Measurements from ENCODE around the gene MAK.
"Not testable (repeated sequence)": the region's sequence is repeated elsewhere in the genome, so short reads cannot be mapped to it uniquely, and the experiment has no call there.

MAK gene, protein sequence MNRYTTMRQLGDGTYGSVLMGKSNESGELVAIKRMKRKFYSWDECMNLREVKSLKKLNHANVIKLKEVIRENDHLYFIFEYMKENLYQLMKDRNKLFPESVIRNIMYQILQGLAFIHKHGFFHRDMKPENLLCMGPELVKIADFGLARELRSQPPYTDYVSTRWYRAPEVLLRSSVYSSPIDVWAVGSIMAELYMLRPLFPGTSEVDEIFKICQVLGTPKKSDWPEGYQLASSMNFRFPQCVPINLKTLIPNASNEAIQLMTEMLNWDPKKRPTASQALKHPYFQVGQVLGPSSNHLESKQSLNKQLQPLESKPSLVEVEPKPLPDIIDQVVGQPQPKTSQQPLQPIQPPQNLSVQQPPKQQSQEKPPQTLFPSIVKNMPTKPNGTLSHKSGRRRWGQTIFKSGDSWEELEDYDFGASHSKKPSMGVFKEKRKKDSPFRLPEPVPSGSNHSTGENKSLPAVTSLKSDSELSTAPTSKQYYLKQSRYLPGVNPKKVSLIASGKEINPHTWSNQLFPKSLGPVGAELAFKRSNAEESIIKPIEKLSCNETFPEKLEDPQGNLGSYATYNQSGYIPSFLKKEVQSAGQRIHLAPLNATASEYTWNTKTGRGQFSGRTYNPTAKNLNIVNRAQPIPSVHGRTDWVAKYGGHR

DNA sequence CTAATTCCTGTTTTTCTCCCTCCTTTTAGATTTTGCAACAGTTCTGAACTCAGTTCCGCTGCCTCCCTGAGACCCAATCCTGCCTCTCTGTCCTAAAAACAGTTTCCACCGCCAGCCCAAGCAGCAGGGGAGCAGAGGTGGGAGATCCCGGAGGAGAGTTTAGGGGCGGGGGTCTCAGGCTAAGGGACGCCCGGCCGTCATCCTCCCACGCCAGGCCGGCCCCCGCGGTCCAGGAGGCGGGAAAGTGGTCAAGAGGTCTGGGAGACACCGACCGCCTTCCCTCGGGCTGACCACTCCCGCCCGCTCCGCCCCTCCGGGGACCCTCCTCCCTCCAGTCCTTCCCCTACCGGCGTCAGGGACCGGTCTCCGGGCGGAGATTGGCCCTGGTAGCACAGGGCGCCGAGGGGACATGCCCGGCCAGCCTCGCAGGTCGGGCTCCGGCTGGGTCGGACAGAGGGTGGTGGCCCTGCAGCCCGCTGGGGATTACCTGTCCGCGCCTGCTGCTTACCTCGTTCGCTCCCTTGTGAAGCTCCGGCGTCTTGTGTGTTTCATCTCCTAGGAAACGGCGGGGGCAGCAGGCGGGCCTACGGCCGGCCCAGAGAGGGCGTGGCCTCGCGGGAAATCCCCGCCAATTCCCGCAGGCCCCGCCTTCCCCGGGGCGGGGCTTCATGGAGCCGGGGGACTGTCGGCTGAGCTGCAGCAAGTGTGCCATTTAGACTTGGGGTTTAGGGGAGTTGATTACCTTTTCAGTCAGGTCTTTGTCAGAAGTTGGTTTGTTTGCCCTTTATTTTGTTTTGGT lies at the start of gene MAK:
Gene MAK, minus strand, starts transcription at position 545 of the 799 bp plus-strand sequence. CDS start 7,891 bp downstream, outside the sequence.
- peak; percentile 68 to 80 (median 74) for DNase-seq (ENCODE audit: low read depth in 3 of 3)

DNA sequence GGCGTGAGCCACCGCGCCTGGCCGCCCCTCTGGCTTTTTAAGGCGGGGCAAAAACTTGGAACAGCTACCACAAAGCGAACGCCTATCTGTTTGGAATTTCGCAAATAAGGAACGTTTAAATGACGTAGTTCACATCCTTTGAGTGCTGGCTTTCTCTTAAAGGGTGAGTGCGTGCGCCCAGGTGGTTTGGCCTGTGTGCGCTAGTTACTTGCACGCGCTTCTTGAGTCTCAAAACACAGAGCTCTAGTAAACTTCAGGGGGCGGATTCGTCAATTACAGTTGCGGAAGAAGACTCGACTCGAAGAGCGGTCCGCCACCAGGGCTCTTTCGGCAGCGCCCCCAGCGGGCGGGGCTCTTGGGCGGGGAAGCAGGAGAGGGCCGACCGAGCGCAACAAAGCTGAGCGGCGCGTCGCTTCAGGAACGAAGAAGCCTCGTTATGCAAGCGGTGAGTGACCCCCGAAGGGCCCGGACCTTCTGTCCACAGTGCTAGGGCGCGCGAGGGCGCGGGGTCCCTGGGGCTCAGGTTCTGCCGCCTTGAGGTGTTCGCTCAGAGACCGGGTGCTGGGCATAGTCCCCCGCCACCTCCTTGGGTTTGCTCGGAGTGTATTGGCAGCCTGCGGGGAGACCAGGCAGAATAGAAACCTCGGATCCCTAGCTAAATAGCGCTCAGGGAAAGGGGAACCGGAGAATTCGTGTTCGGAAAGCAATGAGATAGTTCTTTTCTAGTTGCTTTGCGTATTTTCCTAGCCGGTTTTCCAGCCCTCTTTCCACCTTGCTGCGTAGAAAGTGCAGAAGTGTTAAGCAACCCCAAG lies 48.6 kb upstream of the MAK start, which contains the start of gene SYCP2L:
Gene SYCP2L, plus strand, starts transcription at position 362 of the 812 bp plus-strand sequence. Its CDS starts 75 bp downstream, at position 437.
- no peak for DNase-seq (ENCODE audit: low read depth in 3 of 3)

DNA sequence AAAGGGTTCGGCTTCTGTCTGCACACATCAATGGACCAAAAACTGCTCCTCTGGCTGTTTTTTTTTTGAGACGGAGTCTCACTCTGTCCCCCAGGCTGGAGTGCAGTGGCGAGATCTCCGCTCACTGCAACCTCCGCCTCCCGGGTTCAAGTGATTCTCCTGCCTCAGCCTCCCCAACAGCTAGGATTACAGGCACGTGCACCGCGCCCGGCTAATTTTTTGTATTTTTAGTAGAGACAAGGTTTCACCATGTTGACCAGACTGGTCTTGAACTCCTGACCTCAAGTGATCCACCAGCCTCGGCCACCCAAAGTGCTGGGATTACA lies 48.0 kb upstream of the MAK start:
- not testable (repeated sequence) for DNase-seq (ENCODE audit: low read depth in 3 of 3)

DNA sequence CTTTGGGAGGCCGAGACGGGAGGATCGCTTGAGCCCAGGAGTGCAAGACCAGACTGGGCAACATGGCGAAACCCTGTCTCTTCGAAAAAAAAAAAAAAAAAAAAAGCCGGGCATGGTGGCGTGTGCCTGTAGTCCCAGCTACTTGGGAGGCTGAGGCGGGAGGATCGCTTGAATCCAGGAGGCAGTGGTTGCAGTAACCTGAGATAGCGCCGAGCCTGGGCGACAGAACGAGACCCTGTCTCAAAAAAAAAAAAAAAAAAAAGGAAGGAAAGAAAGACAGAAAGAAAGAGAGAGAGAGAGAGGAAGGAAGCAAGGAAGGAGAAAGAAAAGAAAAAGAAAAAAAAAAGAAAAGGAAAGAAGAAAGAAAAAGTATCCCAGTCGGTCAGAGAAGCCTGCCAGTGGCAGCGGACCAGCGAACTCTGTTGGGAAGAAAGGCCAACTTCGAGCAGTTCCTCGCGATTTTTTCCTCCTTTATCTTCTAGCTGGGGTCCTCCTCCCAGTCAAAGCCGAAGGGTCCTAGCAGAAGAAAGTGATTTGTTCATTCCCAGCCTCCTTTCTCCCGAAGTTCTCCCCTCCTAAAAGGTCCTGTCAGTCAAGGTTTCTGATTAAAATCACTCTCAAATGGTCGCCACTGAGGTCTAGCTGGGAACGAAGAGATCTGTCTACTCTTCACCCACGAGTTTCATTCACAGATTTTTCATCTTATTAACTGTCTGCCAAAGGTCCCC lies 46.1 kb upstream of the MAK start:
- no peak for DNase-seq (ENCODE audit: low read depth in 3 of 3)

DNA sequence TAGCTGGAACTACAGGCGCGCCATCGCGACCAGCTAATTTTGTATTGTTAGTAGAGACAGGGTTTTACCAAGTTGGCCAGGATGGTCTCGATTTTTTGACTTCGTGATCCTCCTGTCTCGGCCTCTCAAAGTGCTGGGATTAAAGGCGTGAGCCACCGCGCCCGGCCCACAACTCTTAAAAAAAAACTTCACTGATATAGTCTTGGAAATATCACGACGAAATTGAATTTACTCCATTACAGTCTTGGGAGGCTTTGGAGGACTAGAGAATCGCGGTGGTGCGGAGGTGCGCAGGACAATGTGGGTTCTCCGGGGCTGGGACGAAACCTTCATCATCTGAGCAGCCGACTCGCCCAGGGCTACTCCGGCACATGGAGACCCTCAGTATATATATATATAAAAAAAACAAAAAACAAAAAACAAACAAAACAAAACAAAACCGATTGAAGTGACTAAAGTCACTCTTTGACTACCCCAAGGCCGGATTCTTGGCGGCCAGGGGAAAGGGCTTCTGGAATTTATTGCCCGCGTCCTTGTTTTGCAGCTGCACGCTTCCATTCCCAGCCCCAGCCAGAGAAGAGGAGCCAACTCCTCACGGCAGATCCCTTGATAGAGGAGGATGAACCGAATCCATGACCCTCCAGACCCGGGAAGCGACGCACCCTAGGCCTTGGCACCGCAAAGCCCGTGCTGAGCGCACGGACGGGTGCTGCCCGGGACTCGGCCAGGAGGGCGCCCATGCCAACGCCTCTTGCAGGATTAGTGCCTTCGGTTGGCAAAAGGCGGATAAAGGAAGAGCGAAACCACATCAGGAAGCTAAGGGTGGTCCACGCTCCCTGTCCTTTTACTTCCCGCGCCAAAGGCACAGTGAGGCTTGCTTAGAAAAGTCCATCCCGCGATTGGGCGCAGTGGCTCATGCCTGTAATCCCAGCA lies 45.2 kb upstream of the MAK start:
- DNase-seq (ENCODE audit: low read depth in 3 of 3) = no peak

DNA sequence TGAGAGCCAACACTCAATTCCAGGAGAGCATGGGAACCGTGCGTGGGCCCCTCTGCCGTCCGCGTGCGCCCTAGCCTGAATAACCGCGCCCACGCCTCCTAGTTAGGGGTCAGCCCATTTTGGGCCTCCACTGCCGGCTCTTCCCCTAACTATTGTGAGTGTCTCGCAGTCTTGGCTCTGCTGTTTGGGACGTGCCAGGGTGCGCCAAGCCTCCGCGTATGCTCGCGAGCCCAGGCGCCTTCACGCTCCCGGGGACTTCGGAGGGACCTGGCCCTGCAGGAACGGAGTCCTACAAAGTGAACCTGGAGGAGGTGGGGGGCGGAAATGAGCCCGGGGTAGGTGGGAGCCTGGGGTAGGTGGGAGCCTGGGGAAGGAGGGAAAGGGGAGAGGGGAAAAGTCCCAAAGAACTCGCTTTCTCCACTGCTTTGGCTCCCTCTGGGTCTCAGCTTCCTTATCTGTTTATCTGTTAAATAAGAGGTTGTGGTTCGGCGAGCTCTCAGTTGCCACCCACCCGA lies 44.4 kb upstream of the MAK start:
- DNase-seq (ENCODE audit: low read depth in 3 of 3) = no peak

DNA sequence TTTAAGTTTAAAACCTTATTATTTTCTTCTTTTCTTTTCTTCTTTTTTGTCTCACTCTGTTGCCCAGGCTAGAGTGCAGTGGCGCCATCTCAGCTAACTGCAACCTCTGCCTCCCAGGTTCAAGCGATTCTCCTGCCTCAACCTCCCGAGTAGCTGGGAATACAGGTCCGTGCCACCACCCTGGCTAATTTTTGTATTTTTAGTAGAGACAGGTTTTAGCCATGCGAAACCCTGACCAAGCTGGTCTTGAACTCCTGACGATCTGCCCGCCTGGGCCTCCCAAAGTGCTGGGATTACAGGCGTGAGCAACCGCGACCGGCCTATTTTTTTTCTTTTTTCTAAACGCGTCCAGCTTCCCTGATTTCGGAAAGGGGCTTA lies 43.9 kb upstream of the MAK start:
- not testable (repeated sequence) for DNase-seq (ENCODE audit: low read depth in 3 of 3)

DNA sequence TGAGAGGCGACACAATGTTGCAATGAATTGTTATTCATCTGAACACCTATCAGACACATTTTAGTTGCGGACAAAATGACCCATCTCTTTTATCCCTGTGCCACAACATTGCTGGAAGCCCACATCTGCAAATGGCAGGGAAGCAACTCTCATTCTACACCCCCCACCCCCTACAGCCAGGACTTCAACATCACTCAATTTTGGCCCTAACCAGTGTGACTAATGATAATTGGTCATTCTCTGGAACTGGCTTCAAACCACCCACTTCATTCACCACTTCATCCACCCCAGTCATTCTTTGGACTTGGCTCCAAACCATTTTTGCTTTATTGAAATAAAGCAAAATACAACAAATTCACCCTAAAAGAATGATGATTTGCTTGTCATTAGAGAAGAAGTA lies 42.0 kb upstream of the MAK start:
- no peak for DNase-seq (ENCODE audit: low read depth in 3 of 3)

DNA sequence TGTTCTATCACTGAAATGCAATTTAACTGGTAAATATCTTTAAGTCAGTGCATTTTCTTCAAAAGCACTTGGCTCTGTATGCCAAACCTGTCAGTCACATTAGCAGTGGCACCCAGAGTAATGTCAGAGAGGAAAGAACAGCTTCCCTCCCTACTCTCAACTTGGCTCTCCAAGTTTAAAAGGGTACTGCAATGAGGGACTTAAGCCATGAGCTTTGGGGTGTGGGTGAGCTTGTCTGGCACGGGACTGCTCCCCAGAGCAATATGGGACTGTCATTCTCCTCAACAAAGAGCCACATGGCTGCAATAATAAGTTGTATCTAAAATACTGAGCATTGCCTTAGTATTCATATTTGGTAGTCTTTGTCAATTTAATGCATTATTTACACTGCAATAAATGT lies 39.5 kb upstream of the MAK start:
- no peak for DNase-seq (ENCODE audit: low read depth in 3 of 3)

DNA sequence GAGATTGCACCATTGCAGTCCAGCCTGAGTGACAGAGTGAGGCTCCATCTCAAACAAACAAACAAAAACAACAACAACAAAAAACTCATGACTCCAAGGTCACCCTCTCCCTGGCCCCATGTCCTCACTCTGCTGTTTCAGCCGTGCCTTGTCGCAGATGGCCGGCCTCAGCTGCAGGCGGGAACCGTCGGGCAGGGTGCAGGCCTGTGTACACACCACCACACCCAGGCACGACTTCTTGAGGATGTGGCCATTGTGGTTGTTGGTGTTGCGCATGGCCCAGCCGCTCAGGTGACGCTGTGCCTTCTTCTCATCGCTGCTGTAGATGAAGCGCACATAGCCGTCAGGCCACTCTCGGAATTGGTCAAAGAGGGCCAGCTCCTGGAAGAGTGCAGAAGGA lies 38.7 kb upstream of the MAK start:
- DNase-seq (ENCODE audit: low read depth in 3 of 3) = no peak

DNA sequence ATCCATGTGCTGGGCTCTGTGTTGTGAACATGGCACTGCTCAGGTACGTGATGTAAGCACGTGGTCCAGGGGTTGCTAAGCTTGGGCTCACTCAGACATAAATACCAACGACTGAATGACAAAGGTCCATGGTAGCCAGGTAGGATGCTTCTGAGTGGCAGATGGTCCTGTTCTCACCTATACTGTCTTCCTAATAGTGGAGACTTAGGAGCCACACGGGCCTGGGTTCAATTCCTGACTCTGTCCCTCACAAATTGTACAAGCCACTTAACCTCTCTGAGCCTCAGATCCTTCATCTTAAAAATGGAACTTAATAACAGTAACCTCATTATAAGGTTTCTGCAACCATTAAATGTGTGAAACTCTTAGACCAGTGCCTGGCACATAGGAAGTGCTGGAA lies 36.7 kb upstream of the MAK start:
- no peak for DNase-seq (ENCODE audit: low read depth in 3 of 3)

DNA sequence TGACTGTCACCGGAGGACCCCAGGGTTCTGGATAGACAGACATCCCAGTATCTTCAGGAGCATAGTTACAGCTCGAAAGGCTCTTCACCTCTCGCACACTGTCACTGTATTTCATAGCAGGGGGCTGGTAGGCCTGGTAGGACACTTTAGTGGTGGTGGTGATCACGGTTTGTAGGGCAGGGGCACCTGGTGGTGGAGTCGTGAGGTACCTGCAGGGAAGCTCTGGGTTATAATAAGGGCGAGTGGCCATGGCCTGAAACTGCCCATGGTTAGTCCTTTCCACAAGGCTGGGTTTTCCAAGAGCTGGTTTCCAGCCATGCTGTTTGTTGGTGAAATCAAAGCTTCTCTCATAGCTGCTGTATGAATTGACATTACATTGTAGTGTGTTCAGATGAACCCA lies 35.9 kb upstream of the MAK start:
- no peak for DNase-seq (ENCODE audit: low read depth in 3 of 3)

DNA sequence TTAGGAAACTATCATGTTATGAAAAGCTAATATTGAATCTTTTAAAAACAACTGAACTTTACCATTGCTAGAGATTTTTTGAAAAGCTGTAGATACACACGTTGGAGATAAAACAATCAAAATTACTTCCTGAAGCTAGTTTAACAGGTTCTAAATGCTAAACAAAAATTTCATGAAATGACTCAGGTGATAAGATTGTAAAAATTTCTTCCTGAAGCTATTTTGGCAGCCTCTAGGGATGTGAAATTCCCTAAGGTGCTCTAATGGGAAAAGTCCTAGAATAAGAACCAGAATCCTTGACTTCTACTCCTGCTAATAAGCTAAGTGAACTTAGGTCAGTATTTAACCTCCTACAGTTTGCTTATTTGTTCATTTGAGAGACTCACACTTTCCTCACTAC lies 35.0 kb upstream of the MAK start:
- no peak for DNase-seq (ENCODE audit: low read depth in 3 of 3)

DNA sequence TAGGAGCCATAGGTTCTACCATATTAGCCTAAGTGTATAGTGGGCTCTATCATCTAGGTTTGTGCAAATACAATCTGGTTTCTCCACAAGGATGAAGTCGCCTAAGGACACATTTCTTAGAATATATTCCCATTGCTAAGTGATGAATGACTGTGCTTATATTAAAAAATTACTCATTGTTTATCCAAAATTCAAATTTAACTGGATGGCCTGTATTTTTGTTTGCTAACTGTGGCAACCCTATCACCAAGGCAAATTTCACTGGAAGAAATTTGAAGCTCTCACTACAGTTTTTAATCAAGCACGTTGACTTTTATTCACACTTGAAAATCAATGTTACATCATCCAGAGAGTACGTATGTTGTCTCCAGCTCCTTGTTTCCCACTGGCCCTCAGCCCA lies 29.6 kb upstream of the MAK start:
- no peak for DNase-seq (ENCODE audit: low read depth in 3 of 3)

DNA sequence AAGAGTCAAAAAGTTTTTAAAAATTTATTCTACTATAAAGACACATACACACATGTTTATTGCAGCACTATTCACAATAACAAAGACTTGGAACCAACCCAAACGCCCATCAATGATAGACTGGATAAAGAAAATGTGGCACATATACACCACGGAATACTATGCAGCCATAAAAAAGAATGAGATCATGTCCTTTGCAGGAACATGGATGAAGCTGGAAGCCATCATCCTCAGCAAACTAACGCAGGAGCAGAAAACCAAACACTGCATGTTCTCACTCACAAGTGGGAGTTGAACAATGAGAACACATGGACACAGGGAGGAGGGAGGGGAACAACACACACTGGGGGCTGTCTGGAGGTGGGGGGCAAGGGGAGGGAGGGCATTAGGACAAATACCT lies 28.4 kb upstream of the MAK start:
- not testable (repeated sequence) for DNase-seq (ENCODE audit: low read depth in 3 of 3)

DNA sequence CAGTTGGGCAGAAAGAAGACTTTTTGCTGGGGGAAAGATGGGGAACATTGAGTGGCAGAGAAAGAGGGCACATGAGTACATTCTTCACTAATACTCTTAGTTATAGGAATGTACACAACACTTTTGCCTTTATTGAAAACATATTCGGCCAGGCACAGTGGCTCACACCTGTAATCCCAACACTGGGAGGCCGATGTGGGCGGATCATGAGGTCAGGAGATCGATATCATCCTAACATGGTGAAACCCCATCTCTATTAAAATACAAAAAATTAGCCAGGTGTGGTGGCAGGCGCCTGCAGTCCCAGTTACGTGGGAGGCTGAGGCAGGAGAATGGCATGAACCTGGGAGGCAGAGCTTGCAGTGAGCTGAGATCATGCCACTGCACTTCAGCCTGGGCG lies 24.7 kb upstream of the MAK start:
- DNase-seq (ENCODE audit: low read depth in 3 of 3) = not testable (repeated sequence)

DNA sequence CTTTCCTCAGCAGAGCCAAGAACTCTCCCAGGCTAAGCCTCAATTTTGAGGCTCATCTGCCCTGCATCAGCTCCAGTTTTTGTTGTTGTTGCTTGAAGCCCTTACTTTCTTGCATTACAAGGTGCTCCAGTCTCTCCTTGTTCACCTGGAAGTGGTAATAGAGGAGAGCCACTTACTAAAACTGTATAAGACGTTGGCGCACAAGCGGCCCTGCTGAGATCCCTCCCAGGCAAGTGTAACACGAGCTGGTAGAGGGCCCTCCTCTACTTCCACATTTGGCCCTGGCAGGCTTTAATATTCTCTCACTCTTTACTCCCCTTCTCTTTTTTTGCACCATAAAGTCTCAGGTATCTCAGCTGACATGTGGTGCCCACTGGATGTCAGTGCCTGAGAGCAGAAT lies 24.0 kb upstream of the MAK start:
- no peak for DNase-seq (ENCODE audit: low read depth in 3 of 3)

DNA sequence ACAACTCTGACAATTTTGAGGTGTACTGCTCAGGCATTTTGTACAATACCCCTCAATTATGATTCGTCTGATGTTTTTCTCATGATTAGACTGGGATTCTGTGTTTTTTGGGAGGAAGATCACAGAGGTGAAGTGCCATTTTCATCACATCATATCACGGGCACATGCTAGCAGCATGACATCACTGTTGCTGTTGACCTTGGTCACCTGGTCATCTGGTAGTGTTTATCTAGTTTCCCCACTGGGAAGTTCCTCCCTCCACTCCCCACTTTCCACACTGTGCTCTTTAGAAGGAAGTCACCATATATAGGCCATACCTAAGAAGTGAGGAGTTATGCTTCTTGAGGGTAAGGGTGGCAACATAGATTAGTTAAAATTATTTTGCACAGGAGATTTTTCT lies 22.7 kb upstream of the MAK start:
- DNase-seq (ENCODE audit: low read depth in 3 of 3) = no peak

DNA sequence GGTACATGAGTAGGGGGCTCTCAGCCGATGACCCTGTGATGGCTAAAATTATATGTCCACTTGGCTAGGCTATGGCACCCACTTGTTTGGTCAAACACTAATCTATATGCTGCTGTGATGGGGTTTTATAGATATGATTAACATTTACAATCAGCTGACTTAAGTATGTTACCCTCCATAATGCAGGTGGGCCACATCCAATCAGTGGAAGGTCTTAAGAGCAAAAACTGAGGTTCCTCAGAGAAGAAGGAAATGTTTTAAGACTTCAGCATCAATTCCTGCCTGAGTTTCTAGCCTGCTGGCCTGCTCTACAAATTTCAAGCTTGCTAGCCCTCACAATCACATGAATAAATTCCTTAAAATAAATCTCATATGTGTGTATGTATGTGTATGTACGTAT lies 18.9 kb upstream of the MAK start:
- no peak for DNase-seq (ENCODE audit: low read depth in 3 of 3)
